CD4-positive, alpha-beta T cell treated with Interleukin-4 for 4 hours (primary cell): ENCODE results near the gene MEN1.

Source experiments
- DNase-seq: peaks from one replicate; pipeline ENCODE4 v3.0.0-alpha.2; 2020

The MEN1 gene

DNA sequence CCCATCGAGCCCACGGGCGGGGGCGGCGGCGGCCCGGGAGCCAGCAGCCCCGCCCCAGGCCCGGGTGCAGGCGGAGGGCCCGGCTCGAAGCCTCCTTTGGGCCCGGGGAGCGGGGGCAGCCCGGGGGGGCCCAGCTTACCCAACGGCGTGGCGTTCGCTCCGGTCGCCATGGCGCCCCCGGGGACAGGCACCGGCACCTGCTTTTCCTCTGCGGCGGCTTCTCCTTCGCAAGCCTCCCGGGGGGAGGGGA, 32.2 kb downstream of the MEN1 start:
- DNase-seq = no peak

DNA sequence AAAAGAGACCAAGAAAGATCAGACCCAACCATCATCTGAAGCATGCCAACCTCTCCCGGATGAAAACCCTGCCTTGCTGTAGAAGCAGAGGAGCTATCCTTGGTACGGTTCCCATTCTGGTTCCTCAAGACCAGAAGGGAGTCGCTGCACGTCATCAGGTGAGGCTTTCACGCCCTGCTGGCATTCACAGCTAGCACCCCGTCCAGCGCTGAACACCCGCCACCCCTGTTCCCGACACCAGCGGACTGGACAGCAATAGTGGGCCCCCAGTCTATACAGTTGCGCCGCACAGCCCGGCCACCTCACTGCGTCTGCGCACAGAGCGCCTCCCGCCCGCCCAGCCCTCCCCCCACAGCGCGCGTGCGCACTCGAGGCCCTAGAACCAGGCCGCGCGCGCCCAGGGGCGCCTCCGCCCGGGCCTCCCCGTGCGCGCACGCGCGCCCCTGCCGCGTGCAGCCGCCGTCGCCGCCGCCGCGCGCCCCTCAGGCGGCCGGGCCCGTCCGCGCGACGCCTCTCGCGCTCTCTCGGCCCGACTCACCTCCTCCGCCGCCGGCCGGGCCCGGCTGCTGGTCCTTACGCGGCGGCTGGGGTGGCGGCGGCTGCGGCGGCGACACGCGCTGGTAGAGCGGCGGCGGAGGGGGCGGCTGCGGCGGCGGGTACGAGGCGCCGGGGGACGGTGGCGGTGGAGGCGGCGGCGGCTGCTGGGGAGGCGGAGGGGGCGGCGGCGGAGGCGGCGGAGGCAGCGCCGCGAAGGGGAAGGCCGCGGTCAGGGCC, 32.7 kb downstream of the MEN1 start:
- DNase-seq = peak; percentile 73

DNA sequence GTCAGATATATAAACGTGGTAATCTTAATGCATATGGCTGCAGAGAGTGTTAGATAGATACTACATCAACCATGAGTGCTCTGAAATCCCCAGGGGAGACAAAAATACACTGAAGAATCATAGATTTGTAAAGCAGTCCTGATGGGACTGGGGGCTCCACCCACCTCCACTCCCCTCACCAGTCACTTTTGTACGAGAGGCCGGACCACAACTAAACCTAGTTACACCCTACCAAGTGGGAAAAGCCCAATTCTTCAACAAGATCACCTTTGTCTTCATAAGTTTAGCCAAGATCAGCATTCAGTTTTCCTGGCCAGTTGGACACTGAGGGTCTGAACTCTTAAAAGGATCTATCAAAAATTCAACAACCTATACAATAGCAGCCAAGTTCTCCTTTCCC, 33.5 kb downstream of the MEN1 start:
- no peak for DNase-seq

DNA sequence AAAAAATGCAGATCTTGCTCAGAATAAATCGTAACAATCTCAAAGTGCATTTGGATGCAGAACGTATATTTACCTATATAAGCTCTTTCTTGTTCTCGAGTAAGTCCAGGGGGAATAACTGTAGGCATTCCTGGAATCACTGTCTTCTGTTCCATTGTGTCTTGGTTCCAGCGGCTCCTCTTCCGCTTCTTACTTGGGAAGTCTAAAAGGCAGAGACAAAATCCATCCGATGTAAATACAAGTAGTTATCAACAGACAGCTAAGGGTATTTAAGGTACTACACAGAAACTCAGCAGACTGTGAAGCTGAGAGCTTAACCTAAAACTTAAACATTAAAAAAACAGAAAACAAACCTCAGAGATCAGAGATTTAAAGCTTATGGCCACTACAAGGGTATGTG, 33.9 kb downstream of the MEN1 start:
- no peak for DNase-seq

- no peak for DNase-seq
These were observed 36.2 kb downstream of the MEN1 start for GRCh38 chr11:64774144-64774543.

GRCh38 chr11:64772303-64773018, 37.9 kb downstream of the MEN1 start:
- DNase-seq = peak; percentile 24

GRCh38 chr11:64771861-64772260, 38.5 kb downstream of the MEN1 start:
- DNase-seq = no peak

- no peak for DNase-seq
These were observed 40.2 kb downstream of the MEN1 start for GRCh38 chr11:64770120-64770519.

GRCh38 chr11:64769283-64769682, 41.1 kb downstream of the MEN1 start:
- DNase-seq = no peak

DNA sequence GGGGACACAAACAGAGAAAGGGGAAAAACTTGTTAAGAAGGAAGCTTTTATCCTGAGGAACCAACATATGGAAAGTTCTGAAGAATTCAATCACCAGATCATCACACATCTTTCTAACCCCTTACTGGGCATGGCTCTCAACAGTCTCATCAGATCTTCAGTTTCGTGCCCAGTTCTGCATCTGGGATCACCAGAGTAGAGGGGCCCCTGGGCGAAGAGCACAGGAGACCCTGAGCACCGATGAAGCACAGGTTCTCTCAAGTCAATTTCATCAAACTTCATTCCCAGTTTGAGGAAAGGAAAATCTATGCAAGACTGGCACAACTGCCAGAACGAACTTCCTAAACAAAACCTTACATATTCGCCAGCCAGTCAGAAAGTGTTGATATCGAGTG, 42.1 kb downstream of the MEN1 start:
- DNase-seq = no peak

DNA sequence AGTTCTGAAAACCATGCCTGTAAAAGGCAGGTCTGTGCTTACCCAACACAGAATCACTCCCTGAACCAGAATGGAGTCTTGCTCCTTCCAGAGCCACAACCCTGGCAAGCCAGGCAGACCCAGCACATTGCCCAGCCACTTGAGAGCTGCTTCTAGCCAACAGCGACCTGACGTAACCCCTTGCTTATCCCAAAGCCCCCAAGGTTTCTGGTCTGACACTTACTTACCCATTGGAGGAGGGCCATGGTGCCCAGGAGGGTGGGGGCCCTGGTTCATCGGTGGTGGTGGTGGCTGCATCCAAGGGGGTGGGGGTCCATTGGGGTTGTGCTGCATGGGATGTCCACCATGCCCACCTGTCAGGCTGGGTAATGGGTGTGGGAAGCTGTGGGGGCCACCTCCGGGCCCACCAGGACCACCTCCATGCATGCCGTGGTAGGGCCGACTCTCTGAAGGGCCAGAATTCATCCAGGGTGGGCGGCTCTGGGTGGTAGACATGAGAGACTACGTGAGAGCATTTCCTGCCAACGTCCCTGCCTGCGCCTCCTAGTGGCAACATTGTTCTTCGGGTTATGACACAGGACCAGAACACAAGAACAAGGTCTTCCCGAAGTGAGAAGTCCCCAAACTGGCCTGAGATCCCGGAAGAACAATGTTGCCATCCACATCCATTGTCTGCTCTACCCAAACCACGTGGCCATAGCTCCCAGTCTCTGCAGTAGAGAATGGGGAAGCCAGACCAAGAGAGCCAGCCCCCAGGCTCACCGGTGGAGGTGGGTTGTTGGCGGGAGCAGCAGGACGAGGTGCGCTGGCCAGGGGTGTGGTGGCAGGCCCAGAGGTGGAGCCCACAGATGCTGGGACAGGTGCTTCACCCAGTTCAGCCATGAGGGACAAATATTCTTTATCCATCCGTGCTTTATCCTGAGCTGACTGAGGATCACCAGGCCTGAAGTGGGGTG, 42.7 kb downstream of the MEN1 start:
- DNase-seq = peak; percentile 76

- DNase-seq = no peak
These were observed 43.5 kb downstream of the MEN1 start for GRCh38 chr11:64766881-64767280.

DNA sequence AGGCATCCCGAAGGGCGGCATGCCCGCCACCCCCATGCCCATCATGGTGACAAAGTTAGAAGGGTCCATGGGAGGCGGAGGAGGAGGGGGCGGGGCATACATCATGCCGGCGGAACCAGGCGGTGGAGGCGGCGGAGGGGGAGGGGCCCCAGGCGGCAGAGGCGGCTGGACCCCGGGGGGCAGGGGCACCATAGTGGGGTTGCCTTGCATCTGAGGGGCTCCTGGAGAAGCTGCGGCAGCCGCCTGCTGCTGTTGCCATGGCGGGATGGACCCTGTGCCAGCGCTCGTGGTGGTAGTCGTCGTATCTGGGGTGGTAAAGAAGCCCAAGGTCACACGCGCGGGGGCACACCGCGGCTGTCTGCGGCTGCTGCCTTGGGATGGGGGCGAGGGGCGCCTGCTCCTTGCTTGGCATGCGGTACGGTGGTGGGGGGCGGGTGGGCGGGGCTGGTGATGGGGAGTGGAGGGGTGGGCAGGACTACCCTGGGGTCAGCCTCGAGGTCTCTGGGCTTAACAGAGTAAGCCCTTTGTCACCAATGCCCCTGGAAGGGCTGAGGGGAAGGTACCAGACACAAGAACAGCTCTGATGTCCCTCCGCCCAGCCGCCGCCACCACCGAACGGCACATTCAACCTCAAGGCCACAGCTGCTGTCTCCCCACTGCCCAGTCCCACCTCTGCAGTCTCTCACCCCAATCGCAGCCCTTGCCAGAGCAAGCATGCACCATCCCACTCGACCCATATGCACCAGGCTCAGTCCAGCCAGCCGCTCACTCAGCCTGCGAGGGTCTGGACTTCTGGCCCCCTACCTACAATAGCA, 44.3 kb downstream of the MEN1 start:
- no peak for DNase-seq

DNA sequence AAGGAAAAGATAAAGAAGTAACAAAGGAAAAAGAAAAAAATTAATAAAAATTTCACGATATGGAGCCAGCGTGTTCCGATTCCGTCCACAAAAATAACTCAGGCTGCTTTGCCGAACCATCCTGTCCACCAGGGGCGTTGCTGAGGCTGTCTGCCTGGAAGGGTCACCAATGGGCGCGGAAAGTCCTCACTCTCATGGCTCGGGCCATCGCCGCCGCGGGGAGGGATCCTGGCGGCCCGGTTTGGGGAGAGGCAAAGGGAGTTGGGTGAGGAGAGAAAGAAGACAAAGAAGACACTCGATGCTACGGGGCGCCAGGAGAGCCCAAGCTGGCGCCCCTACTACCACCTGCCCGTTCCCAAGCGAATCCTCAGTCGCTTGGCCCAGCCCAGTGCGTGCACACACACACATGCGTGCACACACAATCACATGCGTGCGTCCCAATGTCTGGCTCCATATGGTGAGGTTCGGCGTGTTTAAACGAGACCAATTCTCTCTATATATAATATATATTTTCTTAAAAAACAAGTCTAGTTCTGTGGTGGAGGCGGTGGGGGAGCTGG, 45.0 kb downstream of the MEN1 start:
- DNase-seq = no peak

GRCh38 chr11:64764753-64765152, 45.6 kb downstream of the MEN1 start:
- DNase-seq = no peak

DNA sequence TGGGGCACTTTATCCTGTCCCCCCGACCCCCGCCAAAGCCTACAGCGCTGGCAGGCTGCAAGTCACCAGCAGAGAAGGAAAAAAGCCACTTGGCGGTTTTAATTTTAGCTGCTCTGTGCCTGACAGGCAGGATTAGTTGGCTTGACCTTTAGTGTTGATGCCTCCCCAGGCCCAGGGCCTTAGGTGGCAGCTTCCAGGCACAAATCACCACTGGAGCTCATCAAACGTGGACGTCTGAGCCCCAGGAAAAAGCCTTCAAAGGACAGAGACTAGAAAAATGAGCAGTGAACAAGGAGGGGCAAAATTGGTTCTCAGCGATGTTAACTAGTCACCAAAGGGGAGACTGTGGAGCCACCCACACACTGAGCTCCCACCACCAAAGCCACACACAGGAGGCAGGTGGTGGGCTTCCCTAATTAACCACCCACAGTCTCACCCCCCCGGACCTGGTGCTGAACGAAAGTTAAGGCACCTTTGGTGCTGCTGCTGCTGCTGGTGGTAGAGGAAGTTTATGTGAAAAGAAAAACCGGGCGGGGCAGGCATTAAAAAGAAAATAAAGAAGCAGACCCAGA, 46.2 kb downstream of the MEN1 start:
- DNase-seq = peak; percentile 85

DNA sequence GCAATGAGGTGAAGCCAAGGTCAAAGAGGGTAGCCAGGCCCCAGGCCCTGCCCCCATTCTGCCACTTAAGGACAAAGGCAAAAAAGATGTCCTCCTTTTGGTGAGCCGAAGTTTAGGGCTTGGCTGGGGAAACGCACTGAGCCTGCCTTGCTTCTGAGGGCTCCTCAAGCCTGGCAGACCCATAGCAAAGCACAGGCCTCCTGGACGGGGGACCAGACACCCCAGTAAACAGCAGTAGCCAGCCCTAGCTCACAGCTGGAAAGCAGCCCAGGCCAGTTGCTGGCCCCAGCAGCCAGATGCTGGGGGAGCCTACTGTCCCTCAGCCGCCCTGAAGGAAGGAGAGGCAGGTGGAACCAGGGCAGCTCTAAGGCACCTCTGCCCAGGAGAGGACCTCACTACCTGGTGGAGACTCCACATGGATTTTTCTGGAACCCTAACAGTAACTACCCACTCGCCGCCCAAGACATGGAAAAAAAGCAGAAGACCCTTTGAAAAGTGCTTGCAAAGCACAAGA, 46.8 kb downstream of the MEN1 start:
- DNase-seq = no peak

DNA sequence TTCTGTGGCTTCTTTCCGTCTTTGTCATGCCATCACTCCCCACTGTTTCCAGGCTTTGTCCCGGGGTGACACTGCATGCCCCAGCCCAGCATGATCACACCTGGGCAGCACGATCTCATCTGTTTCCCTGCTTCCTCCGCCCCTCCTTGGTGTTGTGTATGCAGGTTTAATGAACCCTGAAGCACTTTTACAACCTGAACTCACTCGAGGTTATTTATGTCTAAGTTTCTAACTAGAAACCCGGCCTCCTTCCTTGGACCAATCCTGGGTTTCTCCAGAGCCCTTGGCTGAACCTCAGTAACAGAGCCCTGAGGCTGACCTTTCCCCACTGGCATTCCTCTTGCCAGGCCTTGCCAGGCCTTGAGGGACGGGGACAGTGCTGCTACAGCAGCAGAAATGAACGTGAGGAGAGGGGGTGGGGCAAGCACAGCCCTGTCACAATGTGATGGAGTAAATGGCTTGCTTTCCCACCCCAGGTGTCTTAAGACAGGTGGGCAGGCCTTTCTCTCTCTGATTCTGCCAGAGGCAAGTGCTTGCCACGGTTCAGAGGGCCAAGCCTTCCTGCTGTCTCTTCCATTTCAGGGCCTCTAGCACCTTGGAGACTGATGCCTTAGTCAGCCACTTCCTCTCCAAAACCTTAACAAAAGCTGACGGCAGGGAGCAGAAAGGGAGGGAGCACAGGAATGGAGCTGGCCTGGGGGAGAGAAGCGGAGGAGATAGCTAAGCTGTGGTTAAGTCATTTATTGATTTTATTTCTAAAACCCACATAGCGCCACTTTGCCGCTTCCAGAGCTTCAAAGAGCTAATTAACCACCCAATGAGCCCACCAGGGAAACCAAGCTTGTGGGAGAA, 47.5 kb downstream of the MEN1 start:
- DNase-seq = peak; percentile 31

DNA sequence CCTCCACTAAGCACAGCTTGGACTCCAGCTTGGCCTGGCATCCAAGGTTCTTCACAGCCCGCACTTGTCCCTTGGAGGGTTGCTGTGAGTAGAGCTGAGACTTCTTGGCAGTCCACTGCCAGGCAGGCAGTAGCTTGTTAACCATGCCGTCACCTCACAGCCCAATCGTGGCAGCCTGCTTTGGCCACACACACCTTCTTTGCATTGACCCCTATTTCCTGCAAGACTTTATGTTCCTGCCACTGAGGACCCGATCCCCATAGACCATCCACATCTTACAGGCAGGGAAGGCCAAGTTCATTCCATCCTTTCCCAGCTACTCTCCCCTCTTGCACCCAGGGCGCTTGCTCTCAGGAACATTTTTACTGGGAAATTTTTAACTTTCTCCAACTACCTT, 48.1 kb downstream of the MEN1 start:
- DNase-seq = no peak

- DNase-seq = no peak
These were observed 49.5 kb downstream of the MEN1 start for GRCh38 chr11:64760759-64761420.
